GM12878 (cell line): ENCODE results near the gene DOHH.

Experiments used
- BCL11A ChIP-seq: IDR thresholded peaks from 2 replicates; pipeline ENCODE4 v1.6.1; 2011; ENCODE audit warnings: low read depth, low read length
- EZH2 ChIP-seq: IDR thresholded peaks from 2 replicates; pipeline ENCODE4 v1.6.1; 2012; ENCODE audit warnings: low read depth, mild to moderate bottlenecking, control low read depth, inconsistent platforms, low read length, borderline replicate concordance; ENCODE audit not compliant: control insufficient read depth
- MXI1 ChIP-seq: fragments of 150-350 bp; IDR thresholded peaks from 2 replicates; pipeline ENCODE4 v1.6.1; 2011; ENCODE audit warnings: low read depth, mild to moderate bottlenecking, inconsistent platforms, low read length, improper control_type of control experiment
- TAF1 ChIP-seq: IDR thresholded peaks from 2 replicates; pipeline ENCODE4 v1.6.1; 2011; ENCODE audit warnings: mild to moderate bottlenecking, low read depth, low read length, borderline replicate concordance
- ZZZ3 ChIP-seq: IDR thresholded peaks from 2 replicates; pipeline ENCODE4 v1.6.1; 2011; ENCODE audit warnings: low read depth; ENCODE audit not compliant: control insufficient read depth, insufficient read length
- TF ChIP-seq, protein P1 (sequence below): IDR thresholded peaks from 2 replicates; pipeline ENCODE4 v1.6.1; 2012; ENCODE audit warnings: low read depth, low read length, improper control_type of control experiment

DNA sequence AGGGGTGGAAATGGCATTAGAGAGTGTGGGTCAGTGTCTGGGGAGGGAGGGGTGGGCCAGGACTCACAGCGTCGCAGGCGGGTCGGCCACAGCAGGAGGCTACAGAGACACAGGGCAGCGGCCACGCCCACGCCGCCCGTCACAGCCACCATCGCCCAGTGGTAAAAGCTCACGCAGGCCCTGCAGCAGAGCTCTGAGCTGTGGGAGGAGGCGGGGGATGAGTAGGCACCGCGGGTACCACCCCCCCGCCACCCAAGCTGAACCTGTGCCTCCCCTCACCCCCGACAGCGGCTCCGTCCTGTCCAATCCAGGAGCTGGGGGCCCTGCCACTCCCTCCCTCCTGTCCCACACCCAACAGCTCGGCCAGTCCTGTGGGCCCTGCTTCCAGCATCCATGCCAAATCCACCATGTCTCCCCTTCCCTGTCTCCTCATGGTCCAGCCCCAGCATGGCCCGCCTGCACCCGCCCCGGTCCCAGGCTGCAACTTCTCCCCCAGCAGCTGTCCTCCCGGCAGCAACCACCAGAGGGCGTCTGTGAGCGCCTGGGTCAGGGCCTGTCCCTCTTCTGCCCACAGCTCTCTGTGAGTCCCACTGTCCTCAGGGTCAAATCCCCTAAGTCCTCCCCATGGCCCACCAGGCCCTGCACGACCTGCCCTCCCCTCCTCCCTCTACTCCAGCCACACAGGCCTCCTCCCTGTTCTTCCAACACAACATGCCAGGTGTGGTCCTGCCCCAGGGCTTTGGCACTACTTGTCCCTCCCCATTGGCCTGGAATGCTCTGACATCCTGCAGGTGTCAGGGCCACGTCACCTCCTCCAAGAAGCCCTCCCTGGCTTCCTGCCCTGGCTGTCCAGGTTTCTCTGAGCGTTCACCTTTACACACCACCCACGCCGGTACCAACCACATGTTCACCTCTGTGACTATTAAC, 44.5 kb upstream of the DOHH start:
- TF ChIP-seq ZZZ3, result no peak
- TF ChIP-seq BCL11A, result no peak
- no peak for TF ChIP-seq EZH2
- TF ChIP-seq, protein P1, sequence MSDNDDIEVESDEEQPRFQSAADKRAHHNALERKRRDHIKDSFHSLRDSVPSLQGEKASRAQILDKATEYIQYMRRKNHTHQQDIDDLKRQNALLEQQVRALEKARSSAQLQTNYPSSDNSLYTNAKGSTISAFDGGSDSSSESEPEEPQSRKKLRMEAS, result no peak
- no peak for TF ChIP-seq MXI1
- no peak for TF ChIP-seq TAF1
